DMS53 treated with DMSO at 0.1 percent for 48 hours (cell line): ENCODE measurements around the gene TP53TG3.
"Not testable (repeated sequence)": the region's sequence is repeated elsewhere in the genome, so short reads cannot be mapped to it uniquely, and the experiment has no call there.

ENCODE experiments used
- DNase-seq: peaks from one replicate; lab custom pipeline; 2025; ENCODE audit not compliant: unreplicated experiment; lab: John Stamatoyannopoulos, UW

TP53TG3 gene

GRCh38 chr16:32676065-32676464 is at the start of gene TP53TG3:
Gene TP53TG3, minus strand, starts transcription at chr16:32676165. Its CDS starts 68 bp downstream, at chr16:32676097.
- DNase-seq, result not testable (repeated sequence)

GRCh38 chr16:32650876-32651275 is 25.1 kb downstream of the TP53TG3 start:
- DNase-seq, result not testable (repeated sequence)

- not testable (repeated sequence) for DNase-seq
Observed at GRCh38 chr16:32647562-32647961, 28.4 kb downstream of the TP53TG3 start.

- DNase-seq, result not testable (repeated sequence)
Observed at GRCh38 chr16:32646780-32647179, 29.2 kb downstream of the TP53TG3 start.

- DNase-seq, result not testable (repeated sequence)
Observed at GRCh38 chr16:32646177-32646576, 29.8 kb downstream of the TP53TG3 start.

- DNase-seq, result not testable (repeated sequence)
Observed at GRCh38 chr16:32645278-32645908, 30.6 kb downstream of the TP53TG3 start.

- not testable (repeated sequence) for DNase-seq
Observed at GRCh38 chr16:32644715-32645114, 31.2 kb downstream of the TP53TG3 start.

- DNase-seq, result not testable (repeated sequence)
Observed at GRCh38 chr16:32637614-32638013, 38.4 kb downstream of the TP53TG3 start.

GRCh38 chr16:32632096-32632495 is 43.9 kb downstream of the TP53TG3 start:
- DNase-seq, result not testable (repeated sequence)
